ENCODE measurements around the gene ZRANB3.
"Not testable (repeated sequence)": the region's sequence is repeated elsewhere in the genome, so short reads cannot be mapped to it uniquely, and the experiment has no call there.

ZRANB3 gene

DNA sequence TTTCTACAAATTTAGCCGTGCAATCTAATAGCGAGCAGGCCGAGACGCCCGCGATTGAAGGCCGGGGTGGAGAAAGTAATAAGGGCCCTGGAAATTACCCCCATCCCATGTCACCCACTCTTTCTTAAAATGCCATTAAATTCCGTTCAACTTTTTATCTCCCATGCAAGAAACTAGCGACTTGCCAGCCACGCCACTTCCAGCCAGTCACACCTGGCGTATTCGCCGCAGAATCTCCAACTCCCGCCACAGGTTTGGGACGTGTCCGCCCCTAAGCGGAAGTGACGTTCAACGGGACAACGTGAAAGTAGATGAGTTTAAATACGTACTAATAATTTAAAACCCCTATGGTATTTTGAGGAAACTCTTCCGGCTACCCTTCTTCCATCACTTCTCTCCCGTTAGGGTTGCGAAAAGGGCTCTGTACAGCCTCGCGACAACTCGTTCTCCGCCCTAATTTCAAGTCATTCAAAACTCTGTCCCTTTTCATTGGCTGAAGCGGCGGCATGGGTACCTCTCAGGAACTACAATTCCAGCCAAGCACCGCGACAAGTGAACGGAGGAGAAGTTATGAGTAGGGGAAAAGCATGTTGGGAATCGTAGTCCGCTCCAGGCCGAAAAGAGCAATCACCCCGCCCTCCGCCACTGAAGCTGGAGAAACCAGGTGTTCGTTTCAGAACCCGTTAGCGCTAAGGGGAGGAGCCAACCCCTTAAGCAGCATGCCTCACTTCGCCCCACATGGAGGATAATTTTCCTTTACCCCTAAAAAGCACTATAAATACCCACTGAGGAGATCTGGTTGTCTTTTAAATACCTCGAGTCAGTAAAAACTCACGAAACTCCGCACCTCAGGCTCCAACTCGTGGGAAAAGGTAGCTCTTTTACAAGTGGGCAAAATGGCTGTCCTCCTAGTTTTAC, at the start of gene ZRANB3:
TSS of gene ZRANB3 (minus strand) at position 906 of the 918 bp plus-strand sequence.
- peak; percentile 81 to 89 for DNase-seq (ENCODE audit: low read depth in 2 of 2)

DNA sequence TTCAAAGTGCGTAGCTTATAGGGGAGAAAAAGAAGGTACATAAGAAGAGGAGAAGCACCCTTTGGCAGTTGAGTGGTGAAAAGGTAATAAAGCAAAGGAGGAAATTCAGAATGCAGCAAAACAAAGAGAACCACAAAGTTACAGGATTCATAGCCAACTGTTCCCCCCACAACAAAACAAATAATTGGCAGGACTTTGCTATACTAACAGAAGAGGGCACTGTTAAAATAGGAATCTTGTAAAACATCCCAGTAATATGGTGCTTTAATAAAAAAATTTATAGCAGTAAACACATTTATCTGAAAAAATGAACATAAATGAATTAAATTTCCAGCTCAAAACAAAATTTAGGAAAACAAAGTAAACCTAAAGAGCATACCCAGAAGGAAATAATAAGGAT, 42.6 kb upstream of the ZRANB3 start:
- DNase-seq (ENCODE audit: low read depth in 2 of 2), result no peak

DNA sequence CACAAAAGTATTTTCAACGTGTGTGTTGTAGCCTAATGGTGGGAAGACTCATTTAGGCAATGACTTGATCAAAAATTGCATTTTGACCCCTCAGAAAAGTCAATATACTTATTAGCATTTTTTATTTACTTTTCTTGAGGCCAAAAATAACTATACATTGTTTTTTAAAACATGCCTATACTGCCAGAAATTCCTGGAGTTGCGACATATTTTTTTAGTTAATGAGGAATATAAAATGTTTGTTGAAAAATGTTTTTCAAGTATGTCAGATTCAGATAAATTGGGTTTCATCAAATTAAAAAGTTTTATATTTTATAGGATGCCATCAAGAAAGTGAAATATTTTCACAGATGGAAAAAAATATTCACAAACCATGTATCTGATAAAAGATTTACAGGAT, 39.9 kb upstream of the ZRANB3 start:
- no peak for DNase-seq (ENCODE audit: low read depth in 2 of 2)

DNA sequence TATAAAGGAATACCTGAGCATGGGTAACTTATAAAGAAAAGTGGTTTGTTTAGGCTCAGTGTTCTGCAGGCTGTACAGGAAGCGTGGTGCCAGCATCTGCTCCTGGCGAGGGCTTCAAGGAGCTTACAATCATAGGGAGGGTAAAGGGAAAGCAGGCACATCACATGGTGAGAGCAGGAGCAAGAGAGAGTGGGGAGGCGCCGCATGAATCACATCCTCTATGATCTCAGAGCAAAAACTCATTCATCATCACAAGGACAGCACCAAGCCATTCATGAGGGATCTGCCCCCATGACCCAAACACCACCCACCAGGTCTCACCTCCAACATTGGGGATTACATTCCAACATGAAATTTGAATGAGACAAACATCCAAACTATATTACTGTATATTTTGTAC, 32.8 kb upstream of the ZRANB3 start:
- no peak for DNase-seq (ENCODE audit: low read depth in 2 of 2)

DNA sequence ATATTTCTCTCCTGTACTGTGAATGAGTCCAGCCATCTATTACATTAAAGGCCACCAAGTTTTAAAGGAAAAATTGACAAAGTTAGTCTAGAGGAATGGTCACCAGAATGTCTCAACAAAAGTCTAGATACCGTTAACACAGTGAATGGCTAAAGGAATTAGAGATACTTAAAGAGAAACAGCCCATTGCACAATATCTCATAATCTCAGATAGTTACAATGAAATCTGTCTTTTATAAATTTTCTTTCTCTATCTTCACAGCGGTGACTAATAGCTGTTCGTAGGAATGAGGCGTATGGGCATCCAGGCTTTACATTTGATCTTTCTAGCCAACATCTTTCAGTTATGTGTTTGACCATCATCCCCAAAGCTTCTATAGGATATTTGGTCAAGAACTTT, 30.9 kb upstream of the ZRANB3 start:
- no peak for DNase-seq (ENCODE audit: low read depth in 2 of 2)

DNA sequence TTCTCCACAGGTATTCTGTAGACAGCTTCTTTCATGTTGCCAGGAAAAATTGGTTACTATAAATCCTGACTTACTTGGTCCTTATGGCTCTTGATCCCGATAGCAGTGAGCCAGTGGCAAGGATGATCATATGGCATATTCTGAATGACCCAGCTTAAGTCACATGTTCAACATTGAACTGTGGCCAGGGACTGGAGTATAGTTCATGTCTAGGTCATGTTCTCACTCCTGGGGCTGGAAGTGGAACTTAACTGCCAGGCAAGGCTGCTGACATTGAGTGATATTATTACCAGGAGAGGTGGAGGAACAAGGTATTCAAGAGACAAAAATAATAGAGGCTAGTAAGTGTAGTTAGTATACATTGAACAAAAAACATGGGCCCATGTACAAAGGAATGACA, 26.5 kb upstream of the ZRANB3 start:
- DNase-seq (ENCODE audit: low read depth in 2 of 2), result no peak

DNA sequence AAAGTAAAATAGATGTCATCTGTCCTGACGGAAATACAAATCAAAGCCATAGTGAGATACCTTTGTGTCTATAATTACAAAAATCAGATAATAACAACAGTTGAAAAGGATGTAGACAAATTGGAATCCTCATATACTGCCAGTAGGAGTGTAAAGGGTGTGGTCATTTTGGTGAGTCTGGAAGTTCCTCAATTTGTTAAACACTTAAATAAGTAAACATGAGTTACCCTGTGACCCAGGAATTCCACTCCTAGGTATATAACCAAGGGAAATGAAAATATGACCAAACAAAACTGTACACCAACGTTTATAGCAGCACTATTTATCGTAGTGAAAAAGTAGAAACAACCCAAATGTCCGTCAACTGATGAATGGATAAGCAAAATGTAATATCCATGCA, 24.3 kb upstream of the ZRANB3 start:
- DNase-seq (ENCODE audit: low read depth in 2 of 2), result no peak

DNA sequence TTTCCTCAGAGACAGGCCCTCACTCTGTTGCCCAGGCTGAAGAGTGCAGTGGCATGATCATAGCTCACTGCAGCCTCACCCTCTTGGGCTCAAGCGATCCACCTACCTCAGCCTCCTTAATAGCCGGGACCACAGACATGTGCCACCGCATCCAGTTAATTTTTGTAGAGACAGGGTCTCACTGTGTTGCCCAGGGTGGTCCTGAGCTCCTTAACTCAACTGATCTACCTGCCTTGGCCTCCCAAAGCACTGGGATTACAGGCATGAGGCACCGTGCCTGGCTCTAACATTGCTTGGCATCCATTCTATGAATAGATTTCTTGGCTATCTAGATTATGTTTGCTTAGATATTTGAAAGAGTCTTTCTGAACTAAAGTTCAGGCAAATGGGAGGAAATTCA, 21.9 kb upstream of the ZRANB3 start:
- DNase-seq (ENCODE audit: low read depth in 2 of 2), result no peak

DNA sequence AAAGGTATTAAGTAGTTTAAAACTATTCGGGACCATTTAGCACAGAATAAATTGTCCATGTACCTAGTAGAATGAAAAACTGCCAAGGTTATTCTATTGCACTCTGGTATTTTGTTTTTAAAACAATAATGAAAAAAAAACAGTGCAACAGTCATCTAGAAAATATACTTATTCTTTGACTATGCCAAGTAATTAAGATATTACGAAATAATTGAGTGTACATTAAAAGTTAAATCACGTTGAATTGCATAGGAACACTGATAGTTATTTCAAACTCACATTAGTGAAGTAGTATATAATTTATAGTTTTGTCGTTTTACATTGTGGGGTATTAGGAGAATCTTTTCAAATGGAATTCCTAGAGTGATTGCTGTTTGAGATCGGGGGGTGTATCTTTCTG, 20.3 kb upstream of the ZRANB3 start:
- no peak for DNase-seq (ENCODE audit: low read depth in 2 of 2)

DNA sequence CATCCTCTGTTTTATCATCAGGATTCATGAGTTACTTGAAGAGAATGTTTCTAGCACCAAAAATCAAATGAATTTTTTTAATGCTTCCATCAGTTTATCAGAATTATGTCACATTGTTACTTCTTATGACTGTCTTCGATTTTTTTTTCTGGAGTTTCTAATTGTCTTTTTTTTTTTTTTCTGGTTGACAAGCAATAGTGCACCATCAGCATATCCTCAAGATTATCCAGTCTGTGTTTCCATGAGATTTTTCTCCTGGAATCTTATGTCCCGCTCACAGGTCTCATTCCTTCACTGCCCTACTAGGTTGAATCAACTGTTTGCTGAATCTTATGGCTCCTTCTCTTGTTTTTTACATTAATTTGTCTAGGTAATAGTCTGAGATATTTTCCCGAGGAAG, 16.3 kb upstream of the ZRANB3 start:
- DNase-seq (ENCODE audit: low read depth in 2 of 2), result no peak

DNA sequence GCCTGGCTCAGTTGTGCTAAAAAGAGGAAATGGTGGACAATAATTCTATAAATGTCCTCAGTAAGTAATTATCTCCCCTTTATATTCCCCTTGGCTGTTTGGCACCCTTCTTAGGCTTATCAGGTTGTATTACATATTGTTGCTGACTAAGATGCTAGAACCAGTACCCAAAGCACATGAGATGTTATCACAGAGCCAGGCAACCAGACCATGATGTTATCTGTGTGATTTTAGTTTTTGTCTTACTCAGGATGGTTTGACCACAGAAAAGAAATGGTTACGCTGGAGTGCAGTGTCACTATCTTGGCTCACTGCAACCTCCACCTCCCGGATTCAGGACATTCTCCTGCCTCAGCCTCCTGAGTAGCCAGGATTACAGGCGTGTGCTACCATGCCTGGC, 15.4 kb upstream of the ZRANB3 start:
- no peak for DNase-seq (ENCODE audit: low read depth in 2 of 2)

DNA sequence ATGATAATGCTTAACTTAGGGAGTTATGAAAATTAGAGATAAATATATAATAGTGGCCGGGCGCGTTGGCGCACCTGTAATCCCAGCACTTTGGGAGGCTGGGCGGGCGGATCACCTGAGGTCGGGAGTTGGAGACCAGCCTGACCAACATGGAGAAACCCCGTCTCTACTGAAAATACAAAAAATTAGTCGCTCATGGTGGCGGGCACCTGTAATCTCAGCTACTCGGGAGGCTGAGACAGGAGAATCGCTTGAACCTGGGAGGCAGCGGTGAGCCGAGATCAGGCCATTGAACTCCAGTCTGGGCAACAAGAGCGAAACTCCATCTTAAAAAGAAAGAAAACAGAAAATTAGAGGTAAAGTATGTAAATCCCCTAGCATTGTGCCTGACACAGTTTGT, 2.5 kb upstream of the ZRANB3 start:
- DNase-seq (ENCODE audit: low read depth in 2 of 2), result not testable (repeated sequence)

DNA sequence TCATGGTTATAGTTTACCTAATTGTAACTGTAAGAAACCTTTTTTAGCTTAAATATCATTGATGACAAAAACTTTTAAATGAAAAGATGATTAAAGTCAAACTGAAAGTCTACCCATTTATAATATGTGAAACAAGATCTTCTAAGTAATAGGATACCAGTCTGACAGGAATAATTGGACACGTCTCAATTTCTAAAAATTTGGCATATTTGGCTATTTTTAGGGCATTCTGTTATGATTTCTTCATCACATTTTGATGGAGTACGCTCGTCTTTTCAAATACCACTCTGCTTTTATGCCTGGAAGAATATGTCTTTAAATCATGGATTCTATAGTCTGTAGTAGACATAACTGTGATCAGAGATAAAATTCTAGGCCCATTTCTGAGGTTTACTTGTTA, 1.6 kb upstream of the ZRANB3 start:
- DNase-seq (ENCODE audit: low read depth in 2 of 2), result no peak

DNA sequence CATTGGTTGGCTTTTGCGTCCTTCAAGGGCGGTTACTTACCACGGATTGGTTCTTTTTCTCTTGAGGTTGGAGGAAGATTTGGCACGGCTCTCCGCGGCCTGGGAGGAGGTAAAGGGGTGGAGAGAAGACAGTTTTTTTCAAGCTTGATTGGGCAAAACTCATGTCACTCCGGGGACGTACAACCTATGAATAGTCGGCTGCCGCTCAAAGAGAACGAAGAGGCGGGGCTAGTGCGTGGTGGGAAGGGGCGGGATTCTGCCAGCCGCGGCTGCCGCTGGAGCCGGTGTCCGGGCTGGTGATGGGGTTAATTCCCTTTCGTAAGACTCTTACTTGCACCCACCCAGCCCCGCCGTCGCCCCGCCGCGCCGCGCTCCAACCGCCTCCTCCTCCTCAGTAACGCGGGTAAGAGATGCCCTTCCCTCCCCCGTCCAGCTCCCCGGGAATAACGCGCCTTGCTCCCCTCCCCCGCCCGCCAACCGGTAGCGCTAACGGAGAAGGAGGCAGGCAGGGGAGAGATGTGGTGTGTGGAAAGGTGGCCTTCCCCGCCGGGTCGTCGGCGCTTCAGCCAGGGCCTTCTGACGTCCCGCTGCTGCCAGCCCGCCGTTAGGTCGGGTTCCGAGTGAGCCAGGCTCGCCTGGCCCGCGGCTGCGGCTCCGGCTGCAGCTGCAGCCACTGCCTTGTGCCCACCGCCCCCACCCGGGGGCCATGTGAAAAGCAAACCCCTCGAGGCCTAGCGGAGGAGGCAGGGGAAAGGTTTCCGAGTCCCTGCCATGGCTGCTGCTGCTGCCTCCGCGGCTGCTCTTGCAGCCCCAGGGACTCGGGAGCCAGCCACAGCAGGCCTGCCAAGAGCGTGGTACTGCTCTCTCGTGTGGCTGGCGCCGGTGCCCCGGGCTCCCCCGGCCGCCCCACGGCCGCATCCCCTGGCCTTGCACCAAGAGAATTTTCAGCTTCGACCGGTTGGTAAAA, 496 bp upstream of the ZRANB3 start, which contains the start of gene R3HDM1:
TSS of gene R3HDM1 (plus strand) at position 254 of the 967 bp plus-strand sequence. CDS start 73,362 bp downstream, outside the sequence.
- DNase-seq (ENCODE audit: low read depth in 2 of 2), result peak; percentile 78 to 95

DNA sequence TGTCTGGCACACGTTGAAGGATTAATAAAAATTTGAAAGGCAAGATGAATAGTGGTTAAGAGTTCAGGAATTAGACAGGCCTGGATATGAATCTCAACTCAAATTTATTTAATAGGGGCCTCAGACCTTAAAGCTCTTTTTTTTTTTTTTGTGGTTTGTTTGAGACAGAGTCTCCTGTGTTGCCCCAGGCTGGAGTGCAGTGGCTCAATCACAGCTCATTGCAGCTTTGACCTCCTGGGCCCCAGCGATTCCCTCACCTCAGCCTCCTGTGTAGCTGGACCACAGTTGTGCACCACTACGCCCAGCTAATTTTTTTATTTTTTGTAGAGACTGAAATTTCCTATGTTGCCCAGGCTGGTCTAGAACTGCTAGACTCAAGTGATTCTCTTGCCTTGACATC, 3.0 kb downstream of the ZRANB3 start:
- DNase-seq (ENCODE audit: low read depth in 2 of 2), result no peak

DNA sequence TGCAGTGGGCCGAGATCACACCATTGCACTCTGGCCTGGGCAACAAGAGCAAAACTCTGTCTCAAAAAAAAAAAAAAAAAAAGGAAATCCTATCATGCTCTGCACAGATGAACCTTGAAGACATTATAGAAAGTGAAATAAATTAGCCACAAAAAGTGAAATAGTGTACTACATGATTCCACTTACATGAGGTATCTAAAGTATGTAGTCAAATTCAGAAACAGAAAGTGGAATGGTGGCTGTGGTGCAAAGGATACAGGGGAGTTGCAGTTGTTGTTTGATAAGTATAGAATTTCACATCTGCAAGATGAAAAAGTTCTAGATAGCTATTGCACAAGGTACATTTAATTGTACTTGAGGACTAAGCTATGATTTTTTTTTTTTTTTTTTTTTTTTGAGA, 5.2 kb downstream of the ZRANB3 start:
- DNase-seq (ENCODE audit: low read depth in 2 of 2), result no peak

DNA sequence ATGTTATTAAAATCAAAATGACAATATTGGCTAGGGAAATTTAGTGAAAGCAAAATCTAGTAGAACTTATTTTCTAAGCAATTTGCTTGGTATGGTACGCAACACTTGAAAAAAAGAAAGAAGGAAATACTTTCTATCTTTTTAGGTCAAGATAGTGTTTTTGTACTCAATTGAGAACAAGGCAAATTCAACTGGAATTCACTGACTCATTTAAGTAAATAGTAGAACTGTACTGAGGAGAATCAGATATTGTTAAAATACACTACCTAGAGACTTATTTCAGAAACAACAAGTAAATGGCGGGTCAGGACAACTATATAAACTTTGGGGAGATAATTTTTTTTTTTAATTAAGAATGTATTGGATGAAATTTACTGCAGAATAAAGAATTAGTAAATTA, 18.9 kb downstream of the ZRANB3 start:
- no peak for DNase-seq (ENCODE audit: low read depth in 2 of 2)

DNA sequence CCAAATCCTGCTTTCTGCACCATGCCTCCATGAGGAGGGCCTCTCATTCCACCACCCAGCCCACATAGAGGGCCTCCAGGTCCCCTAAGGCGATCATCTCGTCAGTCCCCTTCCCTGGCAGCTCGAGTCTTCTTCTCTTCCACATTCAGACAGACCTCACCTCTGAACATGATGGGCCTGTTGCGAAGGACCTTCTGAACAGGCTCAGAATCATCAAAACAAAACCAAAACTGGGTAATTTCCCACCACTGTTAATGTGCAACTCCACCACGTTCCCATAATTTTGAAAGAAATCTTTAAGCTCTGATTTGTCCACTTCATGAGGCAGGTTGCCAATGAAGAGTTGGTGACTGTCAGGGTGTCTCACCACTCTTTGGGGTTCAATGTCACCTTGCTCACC, 20.4 kb downstream of the ZRANB3 start:
- DNase-seq (ENCODE audit: low read depth in 2 of 2), result no peak

DNA sequence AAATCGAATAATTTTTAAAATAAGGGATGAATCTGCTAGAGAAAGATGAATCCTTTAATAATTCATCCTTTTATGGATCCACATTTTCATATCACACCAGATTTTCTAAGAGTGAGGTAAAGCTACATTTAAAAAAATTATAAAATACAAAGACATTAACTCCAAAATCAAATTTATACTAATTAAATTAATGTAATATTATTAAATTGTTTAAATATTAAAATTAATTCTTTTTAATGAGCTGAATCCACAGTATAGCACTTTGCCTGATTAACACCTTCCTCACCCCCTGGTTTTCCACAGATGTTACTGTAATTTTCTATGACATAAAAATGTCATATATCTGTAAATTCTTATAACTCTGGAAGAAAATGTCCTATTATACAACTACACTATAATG, 26.2 kb downstream of the ZRANB3 start:
- DNase-seq (ENCODE audit: low read depth in 2 of 2), result no peak

DNA sequence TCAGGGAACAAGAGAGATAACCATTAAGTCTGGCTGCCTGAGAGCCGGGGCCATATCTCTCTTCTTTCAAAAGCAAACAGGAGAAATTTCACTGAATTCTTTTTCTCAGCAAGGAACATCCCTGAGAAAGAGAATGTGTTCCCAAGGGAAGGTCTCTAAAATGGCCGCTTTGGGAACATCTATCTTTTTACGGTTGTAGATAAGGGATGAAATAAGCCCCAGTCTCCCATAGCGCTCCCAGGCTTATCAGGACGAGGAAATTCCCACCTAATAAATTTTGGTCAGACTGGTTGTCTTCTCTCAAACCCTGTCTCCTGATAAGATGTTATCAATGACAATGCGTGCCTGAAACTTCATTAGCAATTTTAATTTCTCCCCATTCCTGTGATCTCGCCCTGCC, 32.4 kb downstream of the ZRANB3 start:
- DNase-seq (ENCODE audit: low read depth in 2 of 2), result not testable (repeated sequence)

DNA sequence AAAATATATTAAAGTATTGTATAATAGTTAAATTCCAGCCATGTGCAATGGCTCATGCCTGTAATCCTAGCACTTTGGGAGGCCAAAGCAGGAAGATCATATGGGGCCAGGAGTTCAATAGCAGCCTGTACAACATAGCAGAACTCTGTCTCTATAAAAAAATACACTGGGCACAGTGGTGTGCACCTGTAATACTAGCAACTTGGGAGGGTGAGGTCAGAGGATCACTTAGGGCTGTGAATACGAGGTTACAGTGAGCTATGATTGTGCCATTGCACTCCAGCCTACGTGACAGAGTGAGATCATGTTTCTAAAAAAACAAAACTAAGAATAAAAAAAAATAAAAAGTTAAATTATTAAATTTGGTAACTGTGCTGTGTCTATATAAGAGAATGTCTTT, 36.1 kb downstream of the ZRANB3 start:
- no peak for DNase-seq (ENCODE audit: low read depth in 2 of 2)

DNA sequence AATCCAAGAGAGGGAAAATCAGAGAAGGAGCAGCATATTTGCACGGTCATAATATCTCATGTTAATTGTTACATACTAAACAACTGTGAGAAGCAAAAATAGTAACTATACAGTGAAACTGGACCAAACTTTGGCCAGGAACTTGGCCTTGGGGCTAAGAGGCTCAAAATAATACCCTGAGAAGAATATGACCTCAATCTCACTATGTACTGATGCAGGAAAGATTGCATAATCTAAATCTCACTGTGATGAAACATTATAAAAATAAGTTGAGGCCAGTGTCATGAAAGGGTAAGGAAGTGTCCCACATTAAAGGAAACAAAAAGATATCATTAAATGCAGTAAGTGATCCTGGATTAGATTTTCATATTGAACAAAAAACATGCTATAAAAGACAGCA, 36.5 kb downstream of the ZRANB3 start:
- no peak for DNase-seq (ENCODE audit: low read depth in 2 of 2)

DNA sequence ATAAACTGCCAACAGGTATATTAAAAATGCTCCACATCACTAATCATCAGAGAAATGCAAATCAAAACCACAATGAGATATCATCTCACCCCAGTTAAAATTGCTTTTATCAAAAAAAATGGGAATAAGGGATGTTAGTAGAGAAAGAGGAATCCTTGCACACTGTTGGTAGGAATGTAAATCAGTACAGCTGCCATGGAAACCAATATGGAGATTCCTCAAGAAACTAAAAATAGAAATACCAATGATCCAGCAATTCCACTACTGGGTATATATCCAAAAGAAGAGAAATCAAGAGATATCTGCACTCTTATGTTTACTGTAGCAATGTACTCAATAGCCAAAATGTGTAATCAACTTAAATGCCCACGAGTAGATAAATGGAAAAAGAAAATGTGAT, 40.6 kb downstream of the ZRANB3 start:
- no peak for DNase-seq (ENCODE audit: low read depth in 2 of 2)
